K562 (cell line): ENCODE data around the gene SDS. TPM values are rescaled to one million over a fixed set of nuclear protein-coding genes. Genes with fewer than 3 reads are reported as not detected.
A peak's percentile ranks its signal among the peaks of the same experiment; 100 is the strongest.

Experiments used
- BMI1 ChIP-seq: fragments of 150-350 bp; IDR thresholded peaks from 2 replicates; pipeline ENCODE4 v1.6.1; 2014; ENCODE audit warnings: low read length
- CHD7 ChIP-seq: fragments of 200-600 bp; sonication (generic); IDR thresholded peaks from one replicate; pipeline ENCODE4 v1.6.1; 2012; ENCODE audit warnings: mild to moderate bottlenecking, low read depth, low read length, inconsistent platforms
- EZH2 ChIP-seq: IDR thresholded peaks from 2 replicates; pipeline ENCODE4 v1.6.1; 2012; ENCODE audit warnings: low read depth, mild to moderate bottlenecking, inconsistent platforms, low read length, borderline replicate concordance
- GATAD2A ChIP-seq: fragments of 450-650 bp; IDR thresholded peaks from 2 replicates; pipeline ENCODE4 v1.6.1; 2017
- MCM3 ChIP-seq: fragments of 450-650 bp; IDR thresholded peaks from 2 replicates; pipeline ENCODE4 v1.6.1; 2016
- MTA1 ChIP-seq: fragments of 450-650 bp; IDR thresholded peaks from 2 replicates; pipeline ENCODE4 v1.6.1; 2017; ENCODE audit warnings: borderline replicate concordance
- NFE2L1 ChIP-seq: fragments of 450-650 bp; IDR thresholded peaks from 2 replicates; pipeline ENCODE4 v1.6.1; 2016; ENCODE audit warnings: missing genetic modification characterization, low read depth, mild to moderate bottlenecking, missing compliant biosample characterization, moderate library complexity, borderline replicate concordance
- PHF20 ChIP-seq: fragments of 450-650 bp; IDR thresholded peaks from 2 replicates; pipeline ENCODE4 v1.6.1; 2018; ENCODE audit not compliant: partially characterized antibody
- RBM22 ChIP-seq: fragments of 200-400 bp; formaldehyde crosslinking; IDR thresholded peaks from 2 replicates; pipeline ENCODE4 v1.6.1; 2018; ENCODE audit warnings: low read length, low read depth; ENCODE audit not compliant: poor library complexity, severe bottlenecking
- RNF219 ChIP-seq: fragments of 250-450 bp; sonication (Bioruptor Pico); IDR thresholded peaks from 2 replicates; pipeline ENCODE4 v1.5.0; 2022; ENCODE audit warnings: mild to moderate bottlenecking
- SMARCA4 ChIP-seq: fragments of 450-650 bp; IDR thresholded peaks from 2 replicates; pipeline ENCODE4 v1.6.1; 2016
- ZEB2 ChIP-seq: fragments of 450-650 bp; IDR thresholded peaks from 2 replicates; pipeline ENCODE4 v1.6.1; 2016
- ZFP30 ChIP-seq: fragments of 250-450 bp; sonication (Bioruptor Pico); IDR thresholded peaks from 2 replicates; pipeline ENCODE4 v1.8.0; 2022; ENCODE audit warnings: moderate library complexity, mild to moderate bottlenecking, inconsistent platforms, borderline replicate concordance
- ZNF121 ChIP-seq: sonication (generic); formaldehyde crosslinking; conservative IDR thresholded peaks from 2 replicates; pipeline ENCODE4 v1.8.0; 2022; ENCODE audit warnings: missing genetic modification reagents
- ZNF354B ChIP-seq: fragments of 250-450 bp; sonication (Bioruptor Pico); IDR thresholded peaks from 2 replicates; pipeline ENCODE4 v1.4.0; 2020
- ZNF57 ChIP-seq: fragments of 450-650 bp; formaldehyde crosslinking; IDR thresholded peaks from 2 replicates; pipeline ENCODE4 v1.4.0; 2020; ENCODE audit warnings: mild to moderate bottlenecking, moderate library complexity
- ZNF644 ChIP-seq: fragments of 200-800 bp; sonication (Bioruptor generic); IDR thresholded peaks from 2 replicates; pipeline ENCODE4 v1.6.1; 2016; ENCODE audit warnings: low read depth, missing genetic modification characterization, missing compliant biosample characterization
- polyA plus RNA-seq, 8 experiments: library from polyadenylated mRNA; depleted of rRNA in 4 of 8; stranded (reverse) in 5 of 8; unstranded in 3 of 8; fragments of >200 nt; fragmentation: Nextera tagmentation in 2 of 8; fragmentation: Illumina TruSeq in 1 of 8; extraction: Ambion mirVana in 2 of 8; extraction: Trizol in 1 of 8; gene quantifications; 2 replicates each; pipeline versions ENCODE4 v1.2.1 to v1.2.3, GENCODE V29; 2011 to 2014; ENCODE audit warnings: inconsistent platforms in 1 of 8, missing spikeins in 1 of 8
- total RNA-seq, 7 experiments: library from RNA; depleted of rRNA in 6 of 7; stranded (reverse); fragments of >200 nt in 6 of 7; fragmentation: Illumina TruSeq in 2 of 7; extraction: Trizol in 2 of 7; gene quantifications; 2 replicates each; pipeline versions ENCODE4 v1.2.1 to v1.2.3, GENCODE V29; 2011 to 2021; ENCODE audit warnings: low replicate concordance in 1 of 7

Gene SDS
- total and polyA plus RNA-seq, 9 of the 15 experiments (the other 6 are each of a cell fraction or from before 2014, with no cell fraction given) = 0.07 to 1.1 (median 0.12) TPM; not detected in 1

GRCh38 chr12:113416091-113416754 lies 12.5 kb upstream of the SDS start (continued):
- 0 out of 2 replicates have a peak, but pooled peaks have one; percentile 3 for TF ChIP-seq ZNF121 (CRISPR knock-in tag)
- TF ChIP-seq SMARCA4 = peak; percentile 22; the same call in 1 of the 2 replicates
- no peak for TF ChIP-seq RBM22
- TF ChIP-seq RNF219 (CRISPR knock-in tag) = no peak
- TF ChIP-seq BMI1 = no peak
- TF ChIP-seq MTA1 = peak; percentile 22; the same call in 1 of the 2 replicates
- TF ChIP-seq ZNF354B (CRISPR knock-in tag) = no peak
- no peak for TF ChIP-seq GATAD2A
- TF ChIP-seq ZEB2 = no peak
- no peak for TF ChIP-seq ZFP30 (CRISPR knock-in tag)
- TF ChIP-seq NFE2L1 (tag) = no peak
- no peak for TF ChIP-seq CHD7
- TF ChIP-seq ZNF644 = no peak; the same call in 1 of the 2 replicates
- TF ChIP-seq PHF20 = no peak
- no peak for TF ChIP-seq EZH2
- no peak for TF ChIP-seq ZNF57 (CRISPR knock-in tag)
- TF ChIP-seq MCM3 = no peak
